Stimulated activated CD4-positive, alpha-beta T cell treated with anti-CD3 and anti-CD28 coated beads, TNF-alpha, amount 100 ng/mL, for 24 hours (primary cell): ENCODE measurements around the gene RALGAPA1.
"Not testable (repeated sequence)": the region's sequence is repeated elsewhere in the genome, so short reads cannot be mapped to it uniquely, and the experiment has no call there.

Source experiments
- DNase-seq, 3 experiments: peaks; one replicate each; pipeline ENCODE4 v3.0.0-alpha.2; 2020; ENCODE audit warnings: low read depth in 3 of 3

Gene RALGAPA1

GRCh38 chr14:35808638-35809563 lies at the start of gene RALGAPA1:
TSS of gene RALGAPA1 (minus strand) at chr14:35809295. CDS start at chr14:35808835, 460 bp downstream.
- peak; percentile 83 to 87 (median 86) for DNase-seq

GRCh38 chr14:35858521-35859209 lies 49.6 kb upstream of the RALGAPA1 start:
- no peak for DNase-seq

GRCh38 chr14:35855876-35856481 lies 46.9 kb upstream of the RALGAPA1 start:
- no peak for DNase-seq

GRCh38 chr14:35854696-35855270 lies 45.7 kb upstream of the RALGAPA1 start:
- no peak for DNase-seq

- DNase-seq = no peak
Measured at GRCh38 chr14:35853225-35853624, 44.1 kb upstream of the RALGAPA1 start.

- DNase-seq = no peak
Measured at GRCh38 chr14:35851823-35852222, 42.7 kb upstream of the RALGAPA1 start.

- DNase-seq = no peak
Measured at GRCh38 chr14:35849122-35849521, 40.0 kb upstream of the RALGAPA1 start.

GRCh38 chr14:35847636-35848035 lies 38.5 kb upstream of the RALGAPA1 start:
- no peak for DNase-seq

- DNase-seq = no peak
Measured at GRCh38 chr14:35844494-35844893, 35.4 kb upstream of the RALGAPA1 start.

GRCh38 chr14:35842245-35842644 lies 33.1 kb upstream of the RALGAPA1 start:
- not testable (repeated sequence) for DNase-seq

GRCh38 chr14:35841704-35842103 lies 32.6 kb upstream of the RALGAPA1 start:
- DNase-seq = not testable (repeated sequence)

GRCh38 chr14:35835208-35835982 lies 26.3 kb upstream of the RALGAPA1 start:
- DNase-seq = no peak

- DNase-seq = no peak
Measured at GRCh38 chr14:35829449-35829848, 20.4 kb upstream of the RALGAPA1 start.

- DNase-seq = no peak
Measured at GRCh38 chr14:35827678-35828472, 18.8 kb upstream of the RALGAPA1 start.

- DNase-seq = no peak
Measured at GRCh38 chr14:35826952-35827416, 17.9 kb upstream of the RALGAPA1 start.

- DNase-seq = peak; percentile 90 to 97 (median 95)
Measured at GRCh38 chr14:35826218-35826951, 17.3 kb upstream of the RALGAPA1 start, which contains the start of gene BRMS1L. TSS of gene BRMS1L (plus strand) at chr14:35826338. CDS start at chr14:35826517, 179 bp downstream.

- no peak for DNase-seq
Measured at GRCh38 chr14:35825968-35826217, 16.8 kb upstream of the RALGAPA1 start.

GRCh38 chr14:35824446-35825165 lies 15.5 kb upstream of the RALGAPA1 start:
- not testable (repeated sequence) for DNase-seq

- no peak for DNase-seq
Measured at GRCh38 chr14:35822501-35822900, 13.4 kb upstream of the RALGAPA1 start.
